Erythroblast (primary cell): ENCODE results near the gene DIP2B.

Source experiments
- GATA1 ChIP-seq: IDR thresholded peaks from 2 replicates; pipeline ENCODE4 v1.6.1; 2011; ENCODE audit warnings: low read depth, mild to moderate bottlenecking, control low read depth, low read length, moderate library complexity
- POLR2A ChIP-seq: IDR thresholded peaks from 2 replicates; pipeline ENCODE4 v1.6.1; 2011; ENCODE audit warnings: mild to moderate bottlenecking, low read length

DNA sequence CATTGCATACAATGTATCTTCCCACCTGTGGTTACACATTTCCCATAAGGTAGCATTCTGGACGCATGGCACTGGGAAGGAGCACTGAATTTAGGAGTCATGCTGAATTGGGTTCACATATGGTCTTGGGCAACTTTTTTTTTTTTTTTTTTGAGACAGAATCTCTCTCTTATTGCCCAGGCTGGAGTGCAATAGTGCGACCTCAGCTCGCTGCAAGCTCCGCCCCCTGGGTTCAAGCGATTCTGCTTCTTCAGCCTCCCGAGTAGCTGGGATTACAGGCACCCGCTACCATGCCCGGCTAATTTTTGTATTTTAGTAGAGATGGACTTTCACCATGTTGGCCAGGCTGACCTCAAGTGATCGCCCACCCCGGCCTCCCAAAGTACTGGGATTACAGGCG lies 13.3 kb downstream of the DIP2B start:
- TF ChIP-seq POLR2A (no peak), GATA1 (no peak)
